HEK293T (cell line): ENCODE results near the gene TMEM145.

ENCODE experiments used
- ELF4 ChIP-seq: fragments of 450-650 bp; IDR thresholded peaks from 2 replicates; pipeline ENCODE4 v1.6.1; 2017; ENCODE audit warnings: antibody characterized with exemption
- FOXM1 ChIP-seq: fragments of 450-650 bp; IDR thresholded peaks from 2 replicates; pipeline ENCODE4 v1.6.1; 2017; ENCODE audit warnings: mild to moderate bottlenecking, borderline replicate concordance
- TARDBP ChIP-seq: fragments of 450-650 bp; IDR thresholded peaks from 2 replicates; pipeline ENCODE4 v1.6.1; 2016

DNA sequence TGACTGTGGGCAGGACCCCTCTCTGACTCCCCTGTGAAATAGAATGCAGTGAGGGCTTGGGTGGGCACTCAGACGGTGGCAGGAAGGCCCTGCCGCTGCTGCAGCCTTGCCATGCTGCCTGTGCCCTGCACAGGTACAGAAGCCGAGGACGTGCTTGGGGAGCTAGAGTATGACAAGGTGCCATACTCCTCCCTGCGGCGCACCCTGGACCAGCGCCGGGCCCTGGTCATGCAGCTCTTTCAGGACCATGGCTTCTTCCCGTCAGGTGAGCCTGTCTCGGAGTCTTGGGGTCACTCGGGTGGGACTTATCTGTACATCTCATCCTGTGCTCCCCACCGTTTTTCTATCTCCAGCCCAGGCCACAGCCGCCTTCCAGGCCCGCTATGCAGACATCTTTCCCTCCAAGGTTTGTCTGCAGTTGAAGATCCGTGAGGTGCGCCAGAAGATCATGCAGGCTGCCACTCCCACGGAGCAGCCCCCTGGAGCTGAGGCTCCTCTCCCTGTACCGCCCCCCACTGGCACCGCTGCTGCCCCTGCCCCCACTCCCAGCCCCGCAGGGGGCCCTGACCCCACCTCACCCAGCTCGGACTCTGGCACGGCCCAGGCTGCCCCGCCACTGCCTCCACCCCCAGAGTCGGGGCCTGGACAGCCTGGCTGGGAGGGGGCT lies 18.5 kb upstream of the TMEM145 start:
- TF ChIP-seq ELF4 = no peak
- no peak for TF ChIP-seq FOXM1
- no peak for TF ChIP-seq TARDBP
